ENCODE results near the gene CTXN2. TPM values are rescaled to one million over a fixed set of nuclear protein-coding genes. Genes with fewer than 3 reads are reported as not detected.

CTXN2 gene
- total and polyA plus RNA-seq, 2 of the 4 experiments (the other 2 are of a cell fraction) = not detected

GRCh38 chr15:48242535-48242934 is 51.1 kb downstream of the CTXN2 start:
- 66% methylated on average over 4 of the region's 4 CpGs; no CpG with 5 or more reads in 1 of the 2 experiments for WGBS, 2 experiments (ENCODE audit: extremely low coverage in 2 of 2, insufficient read length in 1 of 2)

More at GRCh38 chr15:48242535-48242934, 51.1 kb downstream of the CTXN2 start:
- Histone ChIP-seq H3K4me1 (ENCODE audit: control insufficient read depth, insufficient read depth, low read length) (no peaks in the 10 kb centered on the region), H2BK5ac (ENCODE audit: low read depth, low read length, poor library complexity, severe bottlenecking) (no peak overlapping the region), H2BK20ac (ENCODE audit: low read depth, low read length) (no peak overlapping the region), H2AFZ (replicated peaks; ENCODE audit: low read length, poor library complexity) (no peak overlapping the region), H3K56ac (ENCODE audit: extremely low read depth, insufficient read depth, low read length) (no peak overlapping the region), H3K18ac (ENCODE audit: low read depth, low read length) (no peak overlapping the region), H4K8ac (ENCODE audit: low read depth in 2 of 2, low read length in 2 of 2) (no peak overlapping the region), H4K5ac (ENCODE audit: low read depth, low read length) (no peak overlapping the region), H3K4ac (ENCODE audit: low read depth, low read length) (no peak overlapping the region), H4K91ac (ENCODE audit: insufficient read depth, low read depth, low read length) (no peak overlapping the region), H2AK5ac (ENCODE audit: low read depth, low read length) (no peak overlapping the region), H2AK9ac (replicated peaks; ENCODE audit: low read depth, low read length, poor library complexity) (no peak overlapping the region), H3K4me2 (ENCODE audit: low read depth, low read length) (no peak overlapping the region), H2BK15ac (ENCODE audit: low read depth, low read length) (no peak overlapping the region), H3K23ac (ENCODE audit: low read depth, low read length) (no peak overlapping the region), H3K27ac (ENCODE audit: insufficient read depth, low read length) (no peak overlapping the region), H3K36me3 (ENCODE audit: control insufficient read depth, insufficient read depth, low read length) (no peaks in the 10 kb centered on the region), H4K20me1 (ENCODE audit: insufficient read depth, low read length) (no peaks in the 10 kb centered on the region), H3K9me3 (ENCODE audit: control insufficient read depth, insufficient read depth, low read length) (no peaks in the 10 kb centered on the region), H3K79me1 (ENCODE audit: low read depth in 1 of 2, low read length in 2 of 2) (no peaks in the 10 kb centered on the region), H3K4me3 (ENCODE audit: insufficient read depth, low read depth, low read length) (no peak overlapping the region), H2BK120ac (ENCODE audit: low read depth, low read length) (no peak overlapping the region), H3K9me1 (ENCODE audit: insufficient read depth, low read length) (no peaks in the 10 kb centered on the region), H3K14ac (replicated peaks; ENCODE audit: low read depth, low read length) (no peak overlapping the region), H3K9ac (ENCODE audit: low read depth, low read length) (no peak overlapping the region), H3K27me3 (ENCODE audit: control insufficient read depth, insufficient read depth, low read length) (peaks cover 2% of the 10 kb centered on the region; the same call in 1 of the 2 replicates)
- no peak for ATAC-seq (ENCODE audit: low read depth)
- no TSS peak for BruUV-seq (replicated peaks)
- POLR2A ChIA-PET (ENCODE audit: unreplicated experiment) = no interaction called here
- dilution Hi-C loops (cut with HindIII; ENCODE audit: low sequenced_read_pairs, unreplicated experiment) (no loop called here), in situ Hi-C loops (cut with MboI; ENCODE audit: low sequenced_read_pairs) (no loop called here), intact Hi-C loops (cut with micrococcal nuclease) (no loop called here)
- TF ChIP-seq MAZ (IDR thresholded peaks at IDR 0.05; ENCODE audit: borderline replicate concordance, low read depth, low read length) (no peak), MAFK (IDR thresholded peaks at IDR 0.05; ENCODE audit: low read depth, low read length) (no peak), SMC3 (IDR thresholded peaks at IDR 0.05; ENCODE audit: low read depth, low read length) (no peak), NFE2L2 (IDR thresholded peaks at IDR 0.05; ENCODE audit: low read depth, low read length) (no peak), RCOR1 (IDR thresholded peaks at IDR 0.05; ENCODE audit: insufficient replicate concordance, low read length) (no peak), RAD21 (IDR thresholded peaks at IDR 0.05; ENCODE audit: low read length) (no peak), CTCF (conservative IDR thresholded peaks at IDR 0.05; ENCODE audit: low read depth, low read length) (no peak), ELK1 (IDR thresholded peaks at IDR 0.05; ENCODE audit: borderline replicate concordance, low read depth, low read length) (no peak)
- DNase-seq = no peak
- CTCF ChIA-PET = no interaction called here

All from IMR-90 (cell line).